GM18858 (cell line): ENCODE measurements around the gene ERN1.

Experiments used
- ATAC-seq: cut with Tn5 transposase; IDR thresholded peaks from one replicate; pipeline ENCODE4 v1.9.1; 2021; ENCODE audit not compliant: unreplicated experiment

Gene ERN1

DNA sequence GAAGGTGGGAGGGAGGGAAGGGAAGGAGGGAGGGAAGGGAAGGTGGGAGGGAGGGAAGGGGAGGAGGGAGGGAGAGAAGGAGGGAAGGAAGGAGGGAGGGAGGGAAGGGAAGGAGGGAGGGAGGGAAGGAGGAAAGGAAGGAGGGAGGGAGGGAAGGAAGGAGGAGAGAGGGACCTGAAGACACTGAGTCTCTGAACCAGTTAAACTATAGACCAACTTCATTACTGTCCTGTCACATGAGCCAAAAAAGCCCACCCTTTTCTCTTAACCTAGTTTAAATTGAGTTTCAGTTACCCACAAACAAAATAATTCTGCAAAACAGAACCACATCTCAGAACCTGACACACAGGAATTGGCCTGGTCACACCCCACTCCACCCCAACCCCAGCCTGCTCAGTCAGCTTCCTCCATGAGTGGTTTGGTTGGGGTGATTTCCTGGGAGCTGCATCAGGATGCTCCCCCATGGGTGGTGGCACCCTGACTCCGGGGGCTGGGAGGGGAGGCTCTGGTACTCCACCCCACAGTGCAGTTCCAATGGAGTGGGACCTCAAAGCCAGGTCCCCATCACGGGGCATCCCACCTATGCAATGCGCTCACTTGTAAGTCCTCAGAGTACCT is 136.5 kb downstream of the ERN1 start:
- no peak for ATAC-seq

GRCh38 chr17:63991611-63992010 is 138.3 kb downstream of the ERN1 start:
- no peak for ATAC-seq

DNA sequence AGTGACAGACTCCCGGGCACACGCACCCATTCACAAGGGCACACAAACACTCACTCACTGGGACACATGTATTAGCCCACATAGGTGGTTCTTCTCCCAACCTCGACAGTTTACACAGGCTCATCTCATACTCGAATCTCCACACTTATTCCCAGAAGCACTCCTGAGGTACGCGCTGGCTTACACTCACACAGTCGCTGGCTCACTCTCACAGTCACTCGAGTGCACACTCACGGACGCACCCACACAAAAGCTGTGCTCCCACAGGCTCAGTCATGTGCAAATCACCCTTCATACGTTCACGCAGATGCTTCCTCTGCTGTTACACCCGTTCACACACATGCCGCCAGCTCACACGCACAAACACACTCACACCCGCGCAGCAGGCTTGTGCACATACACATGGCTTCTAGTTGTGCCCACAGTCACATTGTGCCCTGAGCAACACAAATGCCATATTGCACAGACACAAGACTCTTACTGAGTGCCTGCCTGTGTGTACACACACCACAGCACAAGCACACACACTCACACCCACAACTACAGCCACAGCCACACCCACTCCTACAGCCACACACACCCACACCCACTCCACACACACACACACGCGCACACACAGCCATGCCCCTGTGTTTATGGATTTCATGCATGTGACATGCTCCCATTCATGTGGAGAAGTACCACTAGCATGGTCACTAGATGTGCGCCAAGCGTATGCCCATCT is 140.2 kb downstream of the ERN1 start:
- no peak for ATAC-seq
